GM12878 (cell line): Measurements from ENCODE around the gene CHIC2. TPM values are rescaled to one million over a fixed set of nuclear protein-coding genes. Genes with fewer than 3 reads are reported as not detected.

Experiments
- ATAC-seq: fragments of 200-7000 bp; cut with Tn5 transposase; 3 replicates; pipeline ENCODE4 v1.9.1; 2020; ENCODE audit warnings: mild to moderate bottlenecking, moderate library complexity
- BruUV-seq: library from RNA; stranded (reverse); fragments of 400-500 nt; replicated peaks from 2 replicates; lab custom pipeline; 2021; lab: Mats Ljungman, UMichigan
- CTCF ChIA-PET: fragments of 300-600 bp; sonication (Branson Sonifier 250); formaldehyde crosslinking; extraction: SDS; loops from one replicate; lab custom pipeline; 2021; ENCODE audit warnings: inconsistent platforms; lab: Yijun Ruan, JAX
- POLR2A ChIA-PET: fragments of 350-600 bp; formaldehyde crosslinking; extraction: SDS; loops from one replicate; lab custom pipeline; 2021; ENCODE audit warnings: inconsistent platforms; lab: Charles Lee
- RAD21 ChIA-PET: fragments of 300-600 bp; sonication (Branson Sonifier 250); formaldehyde crosslinking; loops from one replicate; lab custom pipeline; 2023; ENCODE audit warnings: antibody characterized with exemption; ENCODE audit not compliant: unreplicated experiment; lab: Charles Lee
- SMC1A ChIA-PET: fragments of 300-600 bp; sonication (Branson Sonifier 250); formaldehyde crosslinking; loops from one replicate; lab custom pipeline; 2023; ENCODE audit not compliant: unreplicated experiment, uncharacterized antibody; lab: Charles Lee
- DNase-seq: peaks from one replicate; pipeline ENCODE4 v3.0.0-alpha.2; 2011; ENCODE audit warnings: low read depth, low spot score
- FAIRE-seq: peaks from 3 replicates; lab custom pipeline; 2011; peaks lifted over from hg19 to GRCh38; lab: Jason Lieb, UNC
- H2AFZ ChIP-seq: 2 replicates; pipeline ENCODE4 v1.6.0; 2011; ENCODE audit warnings: low read depth, low read length, control low read depth; ENCODE audit not compliant: control insufficient read depth
- H3K27ac ChIP-seq: 2 replicates; pipeline ENCODE4 v1.5.1; 2011; ENCODE audit warnings: control low read depth; ENCODE audit not compliant: control insufficient read depth, insufficient read depth
- H3K27me3 ChIP-seq, 2 experiments: replicated peaks in 1 of 2; 2 replicates each; pipeline versions ENCODE4 v1.6.0 to v1.6.1; 2011; ENCODE audit warnings: low read length in 1 of 2; ENCODE audit not compliant: control insufficient read depth in 2 of 2, insufficient read depth in 2 of 2
- H3K36me3 ChIP-seq, 2 experiments: 2 replicates each; pipeline ENCODE4 v1.5.1; 2011; ENCODE audit warnings: low read length in 1 of 2; ENCODE audit not compliant: control insufficient read depth in 2 of 2, insufficient read depth in 2 of 2
- H3K4me1 ChIP-seq: 2 replicates; pipeline ENCODE4 v1.6.1; 2011; ENCODE audit warnings: mild to moderate bottlenecking, low read length, moderate library complexity, mixed read lengths; ENCODE audit not compliant: control insufficient read depth, insufficient read depth
- H3K4me2 ChIP-seq: 2 replicates; pipeline ENCODE4 v1.6.0; 2011; ENCODE audit warnings: control low read depth; ENCODE audit not compliant: control insufficient read depth, insufficient read depth
- H3K4me3 ChIP-seq: fragments of 200-600 bp; sonication (generic); 2 replicates; pipeline ENCODE4 v1.5.1; 2016
- H3K79me2 ChIP-seq: 2 replicates; pipeline ENCODE4 v1.6.0; 2011; ENCODE audit warnings: low read length; ENCODE audit not compliant: control insufficient read depth, insufficient read depth
- H3K9ac ChIP-seq: 2 replicates; pipeline ENCODE4 v1.8.0; 2011; ENCODE audit warnings: low read length, control low read depth, mixed read lengths; ENCODE audit not compliant: control insufficient read depth, insufficient read depth
- H3K9me3 ChIP-seq: replicated peaks from 3 replicates; pipeline ENCODE4 v1.5.1; 2011; ENCODE audit warnings: mild to moderate bottlenecking, low read length; ENCODE audit not compliant: control insufficient read depth, insufficient read depth
- H4K20me1 ChIP-seq: 2 replicates; pipeline ENCODE4 v1.6.0; 2011; ENCODE audit not compliant: control insufficient read depth, insufficient read depth
- ATF7 ChIP-seq: fragments of 450-650 bp; IDR thresholded peaks from 2 replicates; pipeline ENCODE4 v1.6.1; 2016; ENCODE audit warnings: low read depth, mild to moderate bottlenecking
- CEBPB ChIP-seq, 2 experiments: fragments of 150-350 bp in 1 of 2; IDR thresholded peaks; 2 replicates each; pipeline ENCODE4 v1.6.1; 2012 to 2014; ENCODE audit warnings: low read depth in 2 of 2, low read length in 2 of 2, borderline replicate concordance in 1 of 2, inconsistent platforms in 1 of 2
- CHD2 ChIP-seq: IDR thresholded peaks from 2 replicates; pipeline ENCODE4 v1.6.1; 2011; ENCODE audit warnings: low read depth, low read length, improper control_type of control experiment, borderline replicate concordance
- CUX1 ChIP-seq: IDR thresholded peaks from 2 replicates; pipeline ENCODE4 v1.6.1; 2012; ENCODE audit warnings: improper control_type of control experiment, low read depth, low read length; ENCODE audit not compliant: insufficient replicate concordance
- MAX ChIP-seq: IDR thresholded peaks from 2 replicates; pipeline ENCODE4 v1.6.1; 2012; ENCODE audit warnings: low read depth, low read length, improper control_type of control experiment
- NFYB ChIP-seq: IDR thresholded peaks from 2 replicates; pipeline ENCODE4 v1.6.1; 2011; ENCODE audit warnings: low read depth, mild to moderate bottlenecking, low read length, improper control_type of control experiment, moderate library complexity; ENCODE audit not compliant: insufficient read depth
- NR2C1 ChIP-seq: fragments of 450-650 bp; IDR thresholded peaks from 2 replicates; pipeline ENCODE4 v1.6.1; 2017; ENCODE audit warnings: antibody characterized with exemption, mild to moderate bottlenecking, moderate library complexity
- POLR2AphosphoS2 ChIP-seq: IDR thresholded peaks from 2 replicates; pipeline ENCODE4 v1.6.1; 2011; ENCODE audit warnings: low read depth, mild to moderate bottlenecking, low read length, improper control_type of control experiment, moderate library complexity
- RELA ChIP-seq: fragments of 450-650 bp; IDR thresholded peaks from 2 replicates; pipeline ENCODE4 v1.8.0; 2014; ENCODE audit warnings: borderline replicate concordance; ENCODE audit not compliant: partially characterized antibody
- ZNF592 ChIP-seq: fragments of 450-650 bp; IDR thresholded peaks from 2 replicates; pipeline ENCODE4 v1.6.1; 2017; ENCODE audit warnings: mild to moderate bottlenecking, moderate library complexity
- WGBS: methylation state at CpG from one replicate; pipeline ENCODE4 v1.1.6; 2016; ENCODE audit warnings: low lambda C conversion rate; ENCODE audit not compliant: insufficient replicate concordance, insufficient coverage; ENCODE audit errors: missing lambda C conversion rate; 5-methylcytosine and 5-hydroxymethylcytosine counted together
- in situ Hi-C: fragments of 300-500 bp; cut with MboI; formaldehyde crosslinking; loops from 9 replicates; pipeline ENCODE4 v1.14.3; 2018; ENCODE audit warnings: mixed read lengths
- intact Hi-C: fragments of 100-400 bp; cut with micrococcal nuclease; formaldehyde crosslinking; loops from one replicate; pipeline ENCODE4 v1.14.2; 2022; ENCODE audit not compliant: unreplicated experiment
- polyA plus RNA-seq, 11 experiments: library from polyadenylated mRNA; depleted of rRNA in 4 of 11; unstranded in 6 of 11; stranded (reverse) in 5 of 11; fragments of >200 nt; fragmentation: Nextera tagmentation in 4 of 11; fragmentation: Illumina TruSeq in 1 of 11; extraction: Ambion mirVana in 4 of 11; extraction: Trizol in 1 of 11; gene quantifications; 1 replicate in 1 of 11; 2 replicates in 10 of 11; pipeline versions ENCODE4 v1.2.1 to v1.2.3, GENCODE V29; 2011 to 2016; ENCODE audit warnings: inconsistent platforms in 2 of 11, missing spikeins in 2 of 11, low read depth in 1 of 11
- total RNA-seq, 4 experiments: library from RNA; depleted of rRNA in 3 of 4; stranded (reverse); fragments of >200 nt in 3 of 4; fragmentation: Illumina TruSeq in 1 of 4; extraction: Trizol in 1 of 4; gene quantifications; 2 replicates each; pipeline versions ENCODE4 v1.2.1 to v1.2.3, GENCODE V29; 2013 to 2021

Gene CHIC2
- total and polyA plus RNA-seq, 10 of the 15 experiments (the other 5 are each of a cell fraction or from before 2014, with no cell fraction given), result 0.80 to 24.4 (median 12.2) TPM

- in situ Hi-C loops, result no loop called here
- TF ChIP-seq RELA (no peak), CHD2 (no peak), ATF7 (no peak), NR2C1 (no peak), ZNF592 (no peak), NFYB (no peak), CUX1 (no peak), POLR2AphosphoS2 (no peak), MAX (no peak), CEBPB (IDR thresholded peaks at IDR 0.05; ENCODE audit: borderline replicate concordance in 1 of 2, low read depth in 2 of 2, low read length in 2 of 2) (no peak)
- Histone ChIP-seq H3K27ac (no peak overlapping the region), H4K20me1 (no peaks in the 10 kb centered on the region), H3K36me3 (no peaks in the 10 kb centered on the region), H3K4me3 (no peak overlapping the region), H3K4me2 (no peak overlapping the region), H3K4me1 (no peaks in the 10 kb centered on the region), H3K79me2 (peaks cover 6% of the 10 kb centered on the region), H2AFZ (no peak overlapping the region), H3K9ac (no peak overlapping the region), H3K27me3 (no peaks in the 10 kb centered on the region), H3K9me3 (no peaks in the 10 kb centered on the region; the same call in 2 of the 3 replicates)
- ChIA-PET CTCF (interaction anchor here (1.5 kb wide), 1 partner anchor 13 kb away, joined by 7 read pairs; no protein-coding TSS in a partner anchor), RAD21 (no interaction called here), SMC1A (no interaction called here), POLR2A (no interaction called here)
- TSS peak; percentile 22 for BruUV-seq
- intact Hi-C loops, result no loop called here
- ATAC-seq, result peak; percentile 49; the same call in 2 of the 3 replicates
- 46% methylated on average over 1 of the region's 1 CpG for WGBS
- no peak for FAIRE-seq
- no peak for DNase-seq
These were observed 14.0 kb downstream of the CHIC2 start for GRCh38 chr4:54050214-54050904.
